Activated CD4-positive, alpha-beta T cell treated with anti-CD3 and anti-CD28 coated beads for 1 hour (primary cell): ENCODE results near the gene HARS1.
"Not testable (repeated sequence)": the region's sequence is repeated elsewhere in the genome, so short reads cannot be mapped to it uniquely, and the experiment has no call there.

ENCODE experiments used
- DNase-seq: peaks from one replicate; pipeline ENCODE4 v3.0.0-alpha.2; 2020

The HARS1 gene

DNA sequence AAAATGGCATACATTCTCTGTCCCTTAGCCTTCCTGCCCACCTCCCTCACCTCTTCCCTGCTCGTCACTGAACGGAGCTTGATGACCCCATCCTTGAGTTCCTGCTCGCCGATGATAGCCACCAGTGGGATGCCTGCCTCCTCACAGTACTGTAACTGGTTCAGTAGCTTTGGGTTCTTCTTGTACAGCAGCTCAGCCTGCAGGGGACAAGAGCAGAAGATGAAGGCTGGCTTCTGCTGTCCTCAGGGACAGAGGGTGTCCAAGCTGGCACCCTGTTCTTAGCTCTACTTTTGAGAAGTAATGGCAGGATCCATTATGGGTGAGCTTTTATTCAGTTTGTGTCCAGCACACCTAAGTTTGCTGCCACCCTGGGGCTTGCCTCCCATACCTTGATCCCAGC, 16.5 kb downstream of the HARS1 start:
- DNase-seq, result no peak

DNA sequence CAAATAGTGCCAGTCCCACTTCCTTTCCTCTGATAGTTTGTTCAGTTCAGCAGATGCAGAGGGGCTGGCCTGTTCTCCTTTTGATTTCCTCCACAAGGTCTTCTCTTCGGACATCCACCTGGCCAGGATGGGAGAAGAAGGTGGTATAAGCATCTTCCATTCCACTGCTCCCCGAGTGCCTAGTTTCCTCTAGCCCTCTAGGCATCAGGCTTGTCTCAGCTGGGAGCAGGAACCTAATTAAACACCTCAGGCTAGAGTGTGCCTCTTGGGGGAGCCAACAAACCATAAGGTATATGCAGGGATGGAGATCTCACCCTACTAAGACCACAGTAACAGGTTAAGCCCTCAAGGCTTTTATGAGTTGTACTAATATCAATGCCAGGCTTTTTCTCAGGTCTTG, 17.0 kb downstream of the HARS1 start:
- no peak for DNase-seq

DNA sequence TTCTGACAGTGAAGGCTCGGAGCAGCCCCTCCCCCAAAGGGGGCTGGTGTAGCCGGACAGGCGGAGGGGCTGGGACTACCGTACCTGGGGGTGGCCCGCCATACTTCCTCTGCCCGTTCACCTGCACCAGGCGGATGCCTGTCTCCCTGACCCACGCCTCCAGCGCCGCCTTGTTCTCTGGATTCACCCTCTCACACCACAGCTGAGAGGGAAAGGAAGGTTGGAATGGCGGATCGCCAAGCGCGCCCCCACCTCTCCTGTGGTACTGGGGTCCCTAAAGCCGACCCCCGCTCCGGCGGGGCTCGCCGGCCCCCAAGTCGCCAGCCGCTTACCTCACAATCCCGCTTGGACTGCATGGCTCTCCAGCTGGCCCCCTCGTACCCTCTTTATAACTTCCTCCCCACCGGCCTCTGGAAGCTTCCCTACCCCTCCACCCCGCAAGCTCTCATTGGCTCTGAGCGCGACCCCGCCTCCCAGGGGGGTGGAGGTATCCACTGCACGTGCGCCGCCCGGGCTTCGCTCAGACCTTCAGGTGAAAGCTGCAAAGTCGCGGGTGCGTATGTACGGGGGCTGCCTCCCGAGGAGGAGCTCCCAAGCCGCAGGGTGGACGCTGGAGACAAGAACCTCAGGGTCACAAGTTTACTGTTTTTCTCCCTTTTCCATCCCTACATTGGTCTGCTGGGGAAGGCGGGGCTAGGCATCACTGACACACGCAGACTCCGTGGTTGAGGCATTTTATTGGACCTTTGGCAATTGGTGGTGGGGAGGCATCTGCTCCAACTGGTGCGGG, 17.8 kb downstream of the HARS1 start, which contains the start of gene DND1:
Gene DND1 (minus strand): TSS at position 390 of the 790 bp plus-strand sequence. CDS start 34 bp downstream, at position 356.
- no peak for DNase-seq

GRCh38 chr5:140672455-140673186, 18.5 kb downstream of the HARS1 start:
- DNase-seq, result no peak

- no peak for DNase-seq
These were observed 19.6 kb downstream of the HARS1 start for GRCh38 chr5:140671472-140672125.

DNA sequence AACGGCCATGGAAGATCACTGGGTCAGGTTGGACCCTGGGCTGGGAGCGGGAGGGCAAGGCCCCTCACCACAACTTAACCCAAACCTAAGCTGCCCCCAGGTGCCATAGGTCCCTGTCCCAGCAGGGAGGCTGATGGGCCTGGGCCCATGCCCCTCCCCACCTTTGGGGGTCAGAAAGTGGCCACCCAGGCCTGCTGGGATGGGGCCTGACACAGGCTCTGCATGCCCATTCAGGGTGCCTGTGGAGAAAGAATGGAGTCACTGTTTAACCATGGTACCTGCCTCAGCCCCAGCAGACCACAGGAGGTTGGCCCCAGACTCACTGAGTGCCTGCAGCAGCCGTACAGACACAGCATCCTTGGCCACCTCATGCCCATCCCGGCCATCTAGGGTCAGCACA, 20.1 kb downstream of the HARS1 start:
- DNase-seq, result not testable (repeated sequence)

- DNase-seq, result peak; percentile 91
These were observed 26.6 kb downstream of the HARS1 start, which contains the start of gene WDR55 for GRCh38 chr5:140664359-140665119. TSS of gene WDR55 (plus strand) at chr5:140664904. CDS start at chr5:140664913, 9 bp downstream.

GRCh38 chr5:140664030-140664358, 27.2 kb downstream of the HARS1 start:
- DNase-seq, result no peak

DNA sequence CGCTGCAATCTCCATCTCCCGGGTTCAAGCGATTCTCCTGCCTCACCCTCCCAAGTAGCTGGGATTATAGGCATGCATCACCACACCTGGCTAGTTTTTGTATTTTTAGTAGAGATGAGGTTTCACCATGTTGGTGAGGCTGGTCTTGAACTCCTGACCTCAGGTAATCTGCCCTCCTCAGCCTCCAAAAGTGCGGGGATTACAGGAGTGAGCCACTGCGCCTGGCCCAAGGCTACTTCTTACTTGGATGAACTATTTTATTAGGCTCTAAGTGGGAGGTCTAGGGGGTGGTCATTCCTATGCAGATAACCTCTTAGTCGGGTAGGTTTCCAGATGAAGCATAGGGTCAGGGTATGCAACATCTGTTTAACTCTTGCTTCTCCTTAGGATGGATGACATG, 30.8 kb downstream of the HARS1 start:
- DNase-seq, result not testable (repeated sequence)

DNA sequence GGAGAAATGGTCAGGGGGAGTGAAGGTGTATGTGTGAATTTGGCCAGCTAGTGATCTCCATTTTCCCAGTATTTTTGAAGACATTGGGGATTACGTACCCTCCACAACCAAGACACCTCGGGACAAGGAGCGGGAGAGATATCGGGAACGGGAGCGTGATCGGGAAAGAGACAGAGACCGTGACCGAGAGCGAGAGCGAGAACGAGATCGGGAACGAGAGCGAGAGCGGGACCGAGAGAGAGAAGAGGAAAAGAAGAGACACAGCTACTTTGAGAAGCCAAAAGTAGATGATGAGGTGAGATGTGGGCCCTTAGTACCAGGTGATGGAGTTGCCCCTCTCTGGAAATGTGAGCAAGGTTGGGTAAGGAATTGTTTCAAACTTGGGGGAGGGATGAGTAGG, 32.3 kb downstream of the HARS1 start:
- no peak for DNase-seq

DNA sequence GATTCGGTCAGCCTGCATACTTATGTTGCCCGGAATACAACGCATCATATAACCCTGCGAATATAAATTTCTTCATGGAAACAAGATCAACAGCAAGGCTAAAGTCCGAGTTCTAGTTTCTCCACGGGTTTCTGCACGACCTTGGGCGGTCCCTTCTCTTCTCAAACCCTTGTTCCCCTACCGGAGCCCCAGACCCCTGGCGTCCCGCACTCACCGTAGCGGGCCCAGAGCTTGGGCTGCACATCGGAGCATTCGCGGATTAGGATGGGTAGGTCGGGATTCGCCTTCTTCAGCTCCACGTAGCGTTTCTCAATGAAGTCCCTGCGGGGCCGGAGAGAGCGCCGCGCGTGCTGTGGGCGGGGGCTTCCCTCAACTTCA, 44.1 kb downstream of the HARS1 start:
- no peak for DNase-seq

DNA sequence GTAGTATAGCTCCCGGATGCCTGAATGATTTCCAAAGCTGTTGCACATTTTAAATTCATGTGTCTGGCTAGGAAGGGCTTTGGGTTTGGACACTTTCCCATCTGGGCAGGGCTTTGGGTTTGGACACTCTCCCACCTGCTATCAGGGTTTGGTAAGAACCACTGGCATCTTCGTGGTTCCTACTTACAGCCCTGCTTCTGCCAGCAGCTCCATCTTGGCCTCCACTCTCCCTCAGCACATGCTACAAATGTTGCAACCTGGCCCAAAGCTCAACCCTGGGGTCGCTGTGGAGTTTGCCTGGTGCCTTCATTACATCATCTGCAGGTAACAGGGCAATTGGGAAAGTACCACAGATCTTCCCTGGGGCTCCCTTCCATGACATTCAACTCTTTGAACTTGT, 48.5 kb downstream of the HARS1 start:
- no peak for DNase-seq

DNA sequence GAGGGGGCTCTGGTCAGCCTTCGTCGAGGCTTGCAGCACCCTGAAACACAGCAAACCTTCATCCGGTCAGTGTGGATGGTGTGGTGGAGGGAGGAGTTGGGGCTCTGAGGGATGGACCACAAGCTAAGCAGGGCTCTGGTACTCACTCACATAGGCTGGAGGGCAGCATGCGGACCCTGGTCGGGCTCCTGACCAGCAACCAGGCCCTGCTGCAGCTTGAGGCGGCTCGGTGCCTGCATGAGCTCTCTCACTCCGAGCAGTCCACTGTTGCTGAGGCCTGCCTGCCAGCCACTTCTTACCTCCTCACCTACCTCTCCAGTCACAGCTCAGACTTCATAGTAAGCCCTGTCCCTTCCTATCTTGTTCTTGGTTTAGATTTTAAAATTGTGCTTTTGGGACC, 49.5 kb downstream of the HARS1 start:
- DNase-seq, result no peak

- peak; percentile 93 for DNase-seq
These were observed 51.8 kb downstream of the HARS1 start, which contains the start of gene TMCO6 for GRCh38 chr5:140639148-140639981. TSS of gene TMCO6 (plus strand) at chr5:140639451. CDS start at chr5:140639528, 77 bp downstream.

GRCh38 chr5:140638898-140639147, 52.3 kb downstream of the HARS1 start:
- not testable (repeated sequence) for DNase-seq

- DNase-seq, result no peak
These were observed 53.6 kb downstream of the HARS1 start for GRCh38 chr5:140637371-140638100.

DNA sequence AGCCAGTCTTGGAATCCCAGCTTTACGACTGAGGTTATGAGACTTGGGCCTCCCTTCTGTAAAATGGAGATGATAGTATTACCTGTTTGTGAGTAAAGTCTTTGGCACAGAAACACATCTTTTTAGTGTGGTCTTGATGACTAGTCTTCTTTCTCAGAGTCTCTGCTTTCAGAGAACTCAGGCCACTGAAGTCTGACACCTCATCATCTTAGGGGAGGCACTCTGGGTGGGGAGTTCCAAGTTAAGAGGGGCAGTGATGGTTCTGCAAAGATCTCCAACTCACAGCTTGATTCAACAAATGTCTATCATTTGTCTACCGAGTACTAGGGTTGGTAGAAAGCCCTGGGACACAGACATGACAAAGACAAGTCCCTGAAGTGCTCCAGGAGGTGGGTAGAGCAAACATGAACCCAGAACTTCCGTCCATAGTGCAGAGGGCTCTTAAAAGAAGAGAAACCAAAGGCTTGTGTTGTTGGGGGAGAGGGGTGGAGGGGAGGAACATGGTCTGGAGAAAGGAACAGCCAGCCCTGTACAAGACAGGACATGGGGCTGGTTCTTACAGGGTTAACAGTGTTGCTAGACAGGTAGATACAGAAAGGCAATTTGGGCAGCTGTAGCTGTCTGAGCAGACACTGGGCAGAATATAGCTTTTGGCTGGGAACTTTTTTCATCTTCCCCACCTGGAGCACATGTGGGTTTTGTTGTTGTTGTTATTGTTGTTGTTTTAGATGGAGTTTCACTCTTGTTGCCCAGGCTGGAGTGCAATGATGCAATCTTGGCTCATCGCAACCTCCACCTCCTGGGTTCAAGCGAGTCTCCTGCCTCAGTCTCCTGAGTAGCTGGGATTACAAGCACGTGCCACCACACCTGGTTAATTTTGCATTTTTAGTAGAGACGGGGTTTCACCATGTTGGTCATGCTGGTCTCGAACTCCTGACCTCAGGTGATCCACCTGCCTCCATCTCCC, 55.6 kb downstream of the HARS1 start:
- DNase-seq, result no peak

GRCh38 chr5:140634103-140634502, 57.1 kb downstream of the HARS1 start:
- no peak for DNase-seq

DNA sequence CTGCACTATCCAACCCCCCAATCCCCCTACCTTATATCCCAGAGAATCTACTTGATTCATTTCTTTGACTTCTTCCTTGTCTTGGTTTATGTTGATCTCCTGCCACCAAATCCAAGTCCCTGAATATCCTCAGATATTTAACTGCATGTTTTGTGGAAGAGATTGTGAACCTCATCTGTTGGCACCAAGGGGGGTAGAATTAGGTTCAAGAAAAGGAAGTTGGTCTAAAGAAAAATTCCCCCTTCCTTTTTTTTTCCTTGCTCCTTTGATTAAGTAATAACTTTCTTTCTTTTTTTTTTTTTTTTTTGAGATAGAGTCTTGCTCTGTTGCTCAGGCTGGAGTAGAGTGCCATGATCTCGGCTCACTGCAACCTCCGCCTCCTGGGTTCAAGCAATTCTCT, 57.7 kb downstream of the HARS1 start:
- no peak for DNase-seq

DNA sequence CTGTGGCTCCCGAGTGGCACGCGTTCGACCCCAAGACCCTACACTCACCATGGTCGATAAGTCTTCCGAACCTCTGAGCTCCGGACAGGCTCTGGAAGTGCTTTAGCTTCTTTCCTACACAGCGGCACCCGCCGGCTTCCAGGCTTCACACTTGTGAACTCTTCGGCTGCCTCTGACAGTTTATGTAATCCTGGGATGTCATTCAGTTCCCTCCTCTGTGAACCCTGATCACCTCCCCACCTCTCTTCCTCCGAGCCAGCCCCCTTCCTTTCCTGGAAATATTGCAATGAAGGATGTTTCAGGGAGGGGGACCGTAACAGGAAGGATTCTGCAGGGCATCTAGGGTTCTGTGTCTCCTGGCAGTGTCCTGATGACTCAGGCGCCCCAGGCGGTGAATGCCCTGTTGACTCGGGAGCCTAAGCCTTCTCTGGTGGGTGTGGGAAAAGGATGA, 58.1 kb downstream of the HARS1 start, which contains the start of gene CD14:
Gene CD14 (minus strand): TSS at position 155 of the 451 bp plus-strand sequence. CDS start 104 bp downstream, at position 51.
- DNase-seq, result no peak
